Tibial artery (tissue), 4 donors: ENCODE measurements around the gene SPSB4.
"Not testable (repeated sequence)": the region's sequence is repeated elsewhere in the genome, so short reads cannot be mapped to it uniquely, and the experiment has no call there.

ENCODE experiments used
- DNase-seq, 2 donors: peaks; one replicate each; pipeline ENCODE4 v3.0.0-alpha.2; 2019
- H3K27ac ChIP-seq, 2 donors: fragments of 200-600 bp; sonication (generic) in 1 of 2; 1 replicate in 1 of 2; 2 replicates in 1 of 2; pipeline ENCODE4 v1.5.1; 2018 to 2019; ENCODE audit warnings: mild to moderate bottlenecking in 1 of 2
- H3K27me3 ChIP-seq, 2 donors: fragments of 200-600 bp; sonication (generic) in 1 of 2; one replicate each; pipeline versions ENCODE4 v1.5.1 to v1.6.0; 2016 to 2019
- H3K36me3 ChIP-seq, 3 donors: fragments of 200-600 bp; sonication (generic) in 2 of 3; one replicate each; pipeline ENCODE4 v1.5.1; 2016 to 2019; ENCODE audit warnings: mild to moderate bottlenecking in 2 of 3
- H3K4me1 ChIP-seq, 4 donors: fragments of 200-600 bp; sonication (generic) in 2 of 4; 1 replicate in 3 of 4; 2 replicates in 1 of 4; pipeline ENCODE4 v1.5.1; 2016 to 2019
- H3K4me3 ChIP-seq, 2 donors: fragments of 200-600 bp; sonication (generic) in 1 of 2; 1 replicate in 1 of 2; 2 replicates in 1 of 2; pipeline ENCODE4 v1.5.1; 2018 to 2019; ENCODE audit warnings: mild to moderate bottlenecking in 2 of 2
- H3K9me3 ChIP-seq, 3 donors: fragments of 200-600 bp; sonication (generic) in 1 of 3; one replicate each; pipeline ENCODE4 v1.5.1; 2016 to 2019
- intact Hi-C: fragments of 100-400 bp; cut with DNase I; formaldehyde crosslinking; loops from one replicate; pipeline ENCODE4 v1.15.0; 2023; ENCODE audit warnings: low total_unique reads
- TF ChIP-seq, protein P1 (sequence below), 2 experiments: fragments of 200-600 bp in 1 of 2; fragments of 450-650 bp in 1 of 2; IDR thresholded peaks; one replicate each; pipeline ENCODE4 v1.5.1; 2017 to 2019; ENCODE audit warnings: antibody characterized with exemption in 2 of 2, mild to moderate bottlenecking in 1 of 2, moderate library complexity in 1 of 2

SPSB4 gene

DNA sequence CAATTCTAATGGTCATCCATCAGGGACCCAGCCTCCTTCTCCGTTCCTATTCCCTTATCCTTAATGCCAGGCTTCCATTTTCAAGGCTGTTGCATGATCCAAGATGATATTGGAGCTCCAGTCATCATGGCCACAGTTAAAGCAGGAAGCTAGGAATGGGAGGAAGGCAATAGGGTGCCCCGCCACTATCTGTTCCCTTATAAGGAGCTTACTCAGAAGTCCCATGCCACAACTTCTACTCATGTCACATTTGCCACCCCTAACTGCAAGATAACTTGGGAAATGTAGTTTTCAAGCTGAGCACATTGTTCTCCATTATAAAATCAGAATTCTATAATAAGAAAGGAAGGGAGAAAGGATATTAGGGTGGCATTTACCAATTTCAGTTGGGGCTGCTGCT, 38.6 kb upstream of the SPSB4 start:
- H3K36me3 ChIP-seq, result no peaks in the 10 kb centered on the region
- TF ChIP-seq, protein P1, sequence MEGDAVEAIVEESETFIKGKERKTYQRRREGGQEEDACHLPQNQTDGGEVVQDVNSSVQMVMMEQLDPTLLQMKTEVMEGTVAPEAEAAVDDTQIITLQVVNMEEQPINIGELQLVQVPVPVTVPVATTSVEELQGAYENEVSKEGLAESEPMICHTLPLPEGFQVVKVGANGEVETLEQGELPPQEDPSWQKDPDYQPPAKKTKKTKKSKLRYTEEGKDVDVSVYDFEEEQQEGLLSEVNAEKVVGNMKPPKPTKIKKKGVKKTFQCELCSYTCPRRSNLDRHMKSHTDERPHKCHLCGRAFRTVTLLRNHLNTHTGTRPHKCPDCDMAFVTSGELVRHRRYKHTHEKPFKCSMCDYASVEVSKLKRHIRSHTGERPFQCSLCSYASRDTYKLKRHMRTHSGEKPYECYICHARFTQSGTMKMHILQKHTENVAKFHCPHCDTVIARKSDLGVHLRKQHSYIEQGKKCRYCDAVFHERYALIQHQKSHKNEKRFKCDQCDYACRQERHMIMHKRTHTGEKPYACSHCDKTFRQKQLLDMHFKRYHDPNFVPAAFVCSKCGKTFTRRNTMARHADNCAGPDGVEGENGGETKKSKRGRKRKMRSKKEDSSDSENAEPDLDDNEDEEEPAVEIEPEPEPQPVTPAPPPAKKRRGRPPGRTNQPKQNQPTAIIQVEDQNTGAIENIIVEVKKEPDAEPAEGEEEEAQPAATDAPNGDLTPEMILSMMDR (IDR thresholded peaks at IDR 0.05), result no peak
- no peak overlapping the region for H3K27ac ChIP-seq
- no peaks in the 10 kb centered on the region for H3K9me3 ChIP-seq
- intact Hi-C loops, result no loop called here
- peaks cover 0 to 4% of the 10 kb centered on the region in 2 donors for H3K27me3 ChIP-seq
- H3K4me1 ChIP-seq, result peaks cover 0 to 5% (median 0%) of the 10 kb centered on the region in 4 donors
- H3K4me3 ChIP-seq, result no peak overlapping the region
- no peak for DNase-seq

DNA sequence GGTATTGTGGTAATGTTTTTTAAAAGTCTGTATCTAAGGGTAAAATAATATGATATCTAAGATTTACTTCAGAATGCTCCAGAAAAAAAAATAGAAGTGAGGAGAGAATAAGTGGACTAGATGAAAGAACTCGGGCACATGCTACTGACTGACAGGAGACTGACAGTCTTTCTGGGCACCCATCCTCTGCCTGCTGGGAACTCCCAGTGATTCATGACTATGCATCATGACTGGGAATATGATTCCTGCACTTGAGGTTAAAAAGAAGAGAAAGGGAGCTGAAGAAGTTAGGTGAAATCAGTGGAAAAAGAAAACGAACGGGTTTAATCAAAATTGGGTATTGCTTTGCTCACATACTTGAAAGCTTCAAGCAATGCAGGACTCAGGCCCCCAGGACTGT, 35.7 kb upstream of the SPSB4 start:
- H3K4me3 ChIP-seq, result no peak overlapping the region
- H3K36me3 ChIP-seq, result no peaks in the 10 kb centered on the region
- H3K4me1 ChIP-seq, result peaks cover 0 to 5% (median 0%) of the 10 kb centered on the region in 4 donors
- peaks cover 0 to 4% of the 10 kb centered on the region in 2 donors for H3K27me3 ChIP-seq
- no peak overlapping the region for H3K27ac ChIP-seq
- H3K9me3 ChIP-seq, result no peaks in the 10 kb centered on the region
- TF ChIP-seq, protein P1 (IDR thresholded peaks at IDR 0.05), result no peak
- intact Hi-C loops, result no loop called here
- no peak for DNase-seq

DNA sequence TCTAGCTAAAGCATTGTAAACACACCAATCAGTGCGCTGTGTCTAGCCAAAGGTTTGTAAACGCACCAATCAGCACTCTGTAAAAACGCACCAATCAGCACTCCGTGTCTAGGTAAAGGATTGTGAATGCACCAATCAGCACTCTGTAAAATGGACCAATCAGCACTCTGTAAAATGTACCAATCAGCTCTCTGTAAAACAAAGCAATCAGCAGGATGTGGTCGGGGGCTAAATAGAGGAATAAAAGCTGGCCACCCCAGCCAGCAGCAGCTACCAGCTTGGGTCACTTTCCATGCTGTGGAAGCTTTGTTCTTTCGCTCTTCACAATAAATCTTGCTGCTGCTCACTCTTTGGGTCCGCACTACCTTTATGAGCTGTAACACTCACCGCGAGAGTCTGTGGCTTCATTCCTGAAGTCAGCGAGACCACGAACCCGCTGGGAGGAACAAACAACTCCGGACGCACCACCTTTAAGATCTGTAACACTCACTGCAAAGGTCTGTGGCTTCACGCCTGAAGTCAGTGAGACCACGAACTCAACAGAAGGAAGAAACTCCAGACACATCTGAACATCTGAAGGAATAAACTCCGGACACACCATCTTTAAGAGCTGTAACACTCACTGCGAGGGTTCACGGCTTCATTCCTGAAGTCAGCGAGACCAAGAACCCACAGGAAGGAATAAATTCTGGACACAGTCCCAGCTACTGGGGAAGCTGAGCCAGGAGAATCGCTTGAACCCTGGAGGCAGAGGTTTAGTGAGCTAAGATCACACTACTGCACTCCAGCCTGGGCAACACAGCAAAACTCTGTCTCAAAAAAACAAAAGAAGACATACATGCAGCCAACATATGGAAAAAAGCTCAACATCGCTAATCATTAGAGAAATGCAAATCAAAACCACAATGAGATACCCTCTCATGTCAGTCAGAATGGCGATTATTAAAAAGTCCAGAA, 33.5 kb upstream of the SPSB4 start:
- DNase-seq, intact Hi-C loops, H3K4me3 ChIP-seq, H3K36me3 ChIP-seq, H3K9me3 ChIP-seq, H3K27ac ChIP-seq, H3K27me3 ChIP-seq, H3K4me1 ChIP-seq: not testable (repeated sequence)

DNA sequence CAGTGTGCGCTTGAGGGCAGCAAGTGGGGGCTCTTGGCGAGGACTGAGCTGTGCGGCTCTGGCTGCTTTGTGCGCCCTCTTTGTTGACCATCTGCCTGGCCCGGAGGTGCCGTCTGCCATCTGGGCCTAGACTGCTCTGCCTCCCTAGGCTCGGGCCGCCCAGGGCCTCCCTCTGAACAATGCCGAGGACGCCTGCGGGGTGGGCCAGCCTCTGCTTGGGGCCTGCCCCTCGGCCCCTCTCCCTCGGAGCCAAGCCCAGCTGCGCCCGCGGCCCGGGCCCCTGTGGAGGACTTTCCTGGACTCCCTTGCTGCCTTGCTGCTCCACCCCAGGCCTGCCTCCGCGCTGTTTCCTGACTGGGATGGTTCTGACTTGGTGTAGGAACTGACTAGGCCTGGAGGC, 31.9 kb upstream of the SPSB4 start:
- H3K4me3 ChIP-seq, result no peak overlapping the region
- H3K27me3 ChIP-seq, result no peaks in the 10 kb centered on the region
- no peaks in the 10 kb centered on the region for H3K9me3 ChIP-seq
- intact Hi-C loops, result no loop called here
- TF ChIP-seq, protein P1 (IDR thresholded peaks at IDR 0.05), result no peak
- DNase-seq, result no peak
- H3K36me3 ChIP-seq, result no peaks in the 10 kb centered on the region
- H3K4me1 ChIP-seq, result no peaks in the 10 kb centered on the region
- H3K27ac ChIP-seq, result no peak overlapping the region

DNA sequence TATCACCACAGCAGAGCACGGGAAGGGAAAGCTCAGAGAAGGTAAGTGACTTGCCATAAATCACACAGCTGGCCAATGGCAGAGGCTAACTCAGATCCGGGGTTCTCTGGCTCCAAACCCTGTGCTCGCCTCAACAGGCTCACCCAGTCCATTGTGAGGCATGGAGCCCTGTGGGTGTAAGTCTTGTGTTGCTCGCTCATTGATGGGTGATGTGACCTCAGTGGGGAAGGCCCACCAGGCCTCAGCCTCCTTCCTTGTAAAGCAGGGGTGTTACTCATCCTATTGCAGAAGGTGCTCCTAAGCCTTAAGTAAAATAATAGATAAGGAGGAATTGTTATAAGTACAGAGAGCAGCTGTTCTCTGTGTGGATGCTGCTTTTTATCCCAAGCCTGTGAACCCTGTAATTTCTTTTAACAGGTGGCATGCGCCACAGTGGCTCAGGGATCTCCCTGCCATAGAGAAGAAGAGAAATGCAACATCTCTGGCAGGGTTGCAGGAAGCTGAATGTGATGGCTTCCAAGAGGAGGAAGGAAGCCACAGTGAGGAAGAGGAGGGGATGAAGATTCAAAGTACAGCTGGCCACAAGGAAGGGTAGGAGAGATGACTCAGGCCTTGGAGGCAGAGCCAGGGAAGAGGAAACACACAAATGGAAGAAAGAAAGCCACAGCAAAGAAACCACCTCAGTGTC, 30.9 kb upstream of the SPSB4 start:
- DNase-seq, result no peak
- Histone ChIP-seq H3K4me1 (no peaks in the 10 kb centered on the region), H3K9me3 (no peaks in the 10 kb centered on the region), H3K27me3 (no peaks in the 10 kb centered on the region), H3K36me3 (no peaks in the 10 kb centered on the region), H3K27ac (no peak overlapping the region), H3K4me3 (no peak overlapping the region)
- TF ChIP-seq, protein P1 (IDR thresholded peaks at IDR 0.05), result no peak
- intact Hi-C loops, result no loop called here

DNA sequence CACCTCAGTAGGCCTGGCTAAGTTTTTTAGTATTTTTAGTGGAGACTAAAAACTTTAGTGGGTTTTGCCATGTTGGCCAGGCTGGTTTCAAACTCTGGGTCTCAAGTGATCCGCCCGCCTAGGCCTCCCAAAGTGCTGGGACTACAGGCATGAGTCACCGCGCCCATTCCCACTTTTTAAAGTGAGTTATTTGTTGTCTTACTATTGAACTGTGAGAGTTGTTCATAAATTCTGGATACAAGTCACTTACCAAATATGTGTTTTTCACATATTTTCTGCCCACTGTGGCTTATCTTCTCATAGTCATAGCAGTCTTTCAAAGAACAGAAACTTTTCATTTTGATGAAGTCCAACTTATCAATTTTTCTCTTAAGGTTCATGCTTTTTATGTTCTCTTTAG, 29.9 kb upstream of the SPSB4 start:
- no peaks in the 10 kb centered on the region for H3K4me1 ChIP-seq
- TF ChIP-seq, protein P1 (IDR thresholded peaks at IDR 0.05), result no peak
- H3K27me3 ChIP-seq, result no peaks in the 10 kb centered on the region
- no peaks in the 10 kb centered on the region for H3K36me3 ChIP-seq
- H3K27ac ChIP-seq, result no peak overlapping the region
- DNase-seq, result no peak
- no peak overlapping the region for H3K4me3 ChIP-seq
- no peaks in the 10 kb centered on the region for H3K9me3 ChIP-seq
- intact Hi-C loops, result no loop called here
